Measurements from ENCODE around the gene RAB40B.

DNA sequence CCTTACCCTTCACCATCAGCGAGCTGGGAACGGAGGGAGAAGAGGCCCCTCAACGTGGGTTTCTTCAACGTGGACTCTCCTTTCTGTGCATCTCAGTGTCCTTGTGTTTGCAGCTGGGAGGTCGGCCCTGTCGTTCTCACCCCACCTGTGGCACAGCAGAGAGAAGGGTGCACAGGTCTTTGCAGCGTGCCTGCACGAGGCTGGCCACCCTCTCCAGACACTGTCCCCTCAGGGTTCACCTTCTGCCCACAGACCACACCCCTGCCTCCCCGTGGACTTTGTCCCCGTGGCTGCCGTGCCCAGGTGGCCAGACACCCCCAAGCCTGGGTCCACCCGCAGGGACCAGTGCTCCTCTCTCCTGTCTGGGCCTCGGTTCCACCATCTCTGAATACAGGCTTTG is 43.0 kb downstream of the RAB40B start:
- TF ChIP-seq POLR2A (IDR thresholded peaks at IDR 0.05), result no peak
- no peak for TF ChIP-seq CTCF (IDR thresholded peaks at IDR 0.05)
- no peak for TF ChIP-seq POLR2AphosphoS5 (IDR thresholded peaks at IDR 0.05)
- TF ChIP-seq EP300 (IDR thresholded peaks at IDR 0.05), result no peak
